Cardiac muscle cell (in vitro differentiated cells and primary cell): ENCODE measurements around the gene PTH1R. TPM values are rescaled to one million over a fixed set of nuclear protein-coding genes. Genes with fewer than 3 reads are reported as not detected.

ENCODE experiments used
- DNase-seq, 2 donors: peaks; one replicate each; pipeline versions ENCODE4 v3.0.0 to v3.0.0-alpha.2; 2010 to 2017; ENCODE audit warnings: low read depth in 1 of 2, low spot score in 1 of 2
- H3K27ac ChIP-seq: fragments of 200-600 bp; sonication (generic); 2 replicates; pipeline ENCODE4 v1.5.1; 2016
- H3K27me3 ChIP-seq: fragments of 200-600 bp; sonication (generic); 2 replicates; pipeline ENCODE4 v1.6.0; 2016; ENCODE audit warnings: control low read depth
- H3K36me3 ChIP-seq: fragments of 200-600 bp; sonication (generic); 2 replicates; pipeline ENCODE4 v1.5.1; 2016; ENCODE audit warnings: control low read depth
- H3K4me1 ChIP-seq: fragments of 200-600 bp; sonication (generic); 2 replicates; pipeline ENCODE4 v1.8.1; 2017; ENCODE audit warnings: low read depth, mild to moderate bottlenecking, mixed run types
- H3K4me3 ChIP-seq: fragments of 200-600 bp; sonication (generic); 2 replicates; pipeline ENCODE4 v1.5.1; 2016; ENCODE audit warnings: mild to moderate bottlenecking
- H3K9me3 ChIP-seq: fragments of 200-600 bp; sonication (generic); 2 replicates; pipeline ENCODE4 v1.5.1; 2017; ENCODE audit warnings: low read depth, mild to moderate bottlenecking, control low read depth
- CTCF ChIP-seq: IDR thresholded peaks from 2 replicates; pipeline ENCODE4 v1.5.1; 2012; ENCODE audit warnings: low read depth, mild to moderate bottlenecking, low read length
- polyA plus RNA-seq: library from polyadenylated mRNA; unstranded; fragments of >200 nt; fragmentation: Nextera tagmentation; extraction: Ambion mirVana; gene quantifications from 2 replicates; pipeline ENCODE4 v1.2.1, GENCODE V29; 2016
- total RNA-seq: library from RNA; depleted of rRNA; stranded (reverse); fragments of >200 nt; gene quantifications from 2 replicates; pipeline ENCODE4 v1.2.3, GENCODE V29; 2016

PTH1R gene
- total and polyA plus RNA-seq, 2 experiments from 2014 or later, result 112 to 121 TPM

GRCh38 chr3:46860017-46860809 lies 17.3 kb upstream of the PTH1R start:
- H3K27ac ChIP-seq, result peak overlapping the region; percentile 100
- peaks cover 56% of the 10 kb centered on the region for H3K4me1 ChIP-seq
- TF ChIP-seq CTCF, result peak; percentile 49
- no peaks in the 10 kb centered on the region for H3K27me3 ChIP-seq
- H3K4me3 ChIP-seq, result peak overlapping the region; percentile 62
- peak in 1 of 2 donors; percentile 64 for DNase-seq
- H3K36me3 ChIP-seq, result peaks cover 45% of the 10 kb centered on the region
- H3K9me3 ChIP-seq, result no peaks in the 10 kb centered on the region

GRCh38 chr3:46860810-46861604 lies 16.5 kb upstream of the PTH1R start:
- no peak for DNase-seq
- Histone ChIP-seq H3K27ac (peak overlapping the region; percentile 100), H3K36me3 (peaks cover 37% of the 10 kb centered on the region), H3K9me3 (no peaks in the 10 kb centered on the region), H3K27me3 (no peaks in the 10 kb centered on the region), H3K4me1 (peaks cover 57% of the 10 kb centered on the region), H3K4me3 (peak overlapping the region; percentile 62)
- no peak for TF ChIP-seq CTCF

- Histone ChIP-seq H3K9me3 (no peaks in the 10 kb centered on the region), H3K4me3 (peak overlapping the region; percentile 62), H3K36me3 (peaks cover 30% of the 10 kb centered on the region), H3K27ac (peak overlapping the region; percentile 100), H3K4me1 (peaks cover 61% of the 10 kb centered on the region), H3K27me3 (no peaks in the 10 kb centered on the region)
- TF ChIP-seq CTCF, result no peak
- DNase-seq, result peak in 1 of 2 donors; percentile 93
Observed at GRCh38 chr3:46861605-46862368, 15.7 kb upstream of the PTH1R start.

GRCh38 chr3:46862369-46863025 lies 15.0 kb upstream of the PTH1R start:
- no peaks in the 10 kb centered on the region for H3K9me3 ChIP-seq
- peak overlapping the region; percentile 62 for H3K4me3 ChIP-seq
- DNase-seq, result no peak
- no peak for TF ChIP-seq CTCF
- no peaks in the 10 kb centered on the region for H3K27me3 ChIP-seq
- H3K27ac ChIP-seq, result peak overlapping the region; percentile 100
- H3K4me1 ChIP-seq, result peaks cover 59% of the 10 kb centered on the region
- H3K36me3 ChIP-seq, result peaks cover 25% of the 10 kb centered on the region

- DNase-seq, result peak in 1 of 2 donors; percentile 91
- H3K27ac ChIP-seq, result peak within 1 kb of the TSS; percentile 100
- H3K27me3 ChIP-seq, result no peaks in the 10 kb centered on the region
- TF ChIP-seq CTCF, result no peak
- peak within 1 kb of the TSS; percentile 62 for H3K4me3 ChIP-seq
- H3K9me3 ChIP-seq, result no peaks in the 10 kb centered on the region
- peaks cover 18% of the 10 kb centered on the region for H3K36me3 ChIP-seq
- H3K4me1 ChIP-seq, result peaks cover 58% of the 10 kb centered on the region
Observed at GRCh38 chr3:46863261-46863782, 14.2 kb upstream of the PTH1R start, which contains the start of gene MYL3. Gene MYL3 (minus strand): TSS chr3:46863444. CDS start chr3:46863390, 54 bp downstream.
